Measurements from ENCODE around the gene SUPT7L. TPM values are rescaled to one million over a fixed set of nuclear protein-coding genes. Genes with fewer than 3 reads are reported as not detected.

The SUPT7L gene
- 21.4 and 22.9 TPM in 2 replicates for total RNA-seq (2014; rRNA removed; shearing (Covaris generic))

GRCh38 chr2:27663285-27664153, at the start of gene SUPT7L, which contains the start of gene SLC4A1AP:
Gene SUPT7L, minus strand, starts transcription at chr2:27663614. Its CDS starts 1,422 bp downstream, at chr2:27662192.
Gene SLC4A1AP, plus strand, starts transcription at chr2:27663889. Its CDS starts 26 bp downstream, at chr2:27663915.
- DNase-seq (ENCODE audit: low spot score), result peak; percentile 90

GRCh38 chr2:27713201-27713600, 49.8 kb upstream of the SUPT7L start:
- DNase-seq (ENCODE audit: low spot score), result no peak

GRCh38 chr2:27712522-27712921, 49.1 kb upstream of the SUPT7L start:
- DNase-seq (ENCODE audit: low spot score), result no peak

GRCh38 chr2:27711804-27712203, 48.4 kb upstream of the SUPT7L start:
- no peak for DNase-seq (ENCODE audit: low spot score)

DNA sequence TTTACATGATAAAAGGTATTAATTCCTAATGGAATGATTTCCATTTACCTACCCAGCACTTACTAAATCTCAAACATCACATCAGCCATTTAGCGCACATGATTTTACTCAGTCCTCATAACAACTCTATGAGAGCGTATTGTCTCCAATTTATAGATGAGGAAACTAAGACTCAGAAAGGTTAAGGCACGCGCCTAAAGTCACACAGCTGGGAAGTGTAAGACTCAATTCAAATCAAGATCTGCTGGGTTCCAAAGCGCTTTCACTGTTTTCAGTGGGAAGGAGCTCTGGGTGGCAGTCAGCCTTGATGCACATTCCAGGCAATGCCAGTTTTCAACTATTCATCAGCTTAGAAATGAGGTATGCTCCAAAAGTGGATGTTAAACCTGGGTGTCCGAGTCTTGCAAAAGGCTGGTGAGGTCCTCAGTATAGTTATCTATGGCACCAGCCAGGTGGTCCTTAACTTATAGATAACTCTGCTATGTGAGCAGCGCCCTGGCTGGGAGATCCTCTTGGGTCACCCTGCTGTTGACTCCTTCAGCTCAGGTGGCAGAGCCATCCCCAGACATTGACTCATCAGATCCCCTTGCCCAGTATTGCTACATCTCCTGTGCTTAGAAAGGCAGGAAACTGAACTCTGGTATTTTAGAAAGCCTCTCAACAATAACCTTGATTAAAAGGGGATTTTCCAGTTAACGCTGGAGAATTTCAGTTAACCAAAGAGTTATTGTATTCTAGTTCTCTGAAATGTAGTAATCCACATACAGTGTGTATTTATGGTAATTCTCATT, 47.4 kb upstream of the SUPT7L start:
- no peak for DNase-seq (ENCODE audit: low spot score)

GRCh38 chr2:27709960-27710575, 46.7 kb upstream of the SUPT7L start:
- DNase-seq (ENCODE audit: low spot score), result no peak

GRCh38 chr2:27709326-27709725, 45.9 kb upstream of the SUPT7L start:
- no peak for DNase-seq (ENCODE audit: low spot score)

DNA sequence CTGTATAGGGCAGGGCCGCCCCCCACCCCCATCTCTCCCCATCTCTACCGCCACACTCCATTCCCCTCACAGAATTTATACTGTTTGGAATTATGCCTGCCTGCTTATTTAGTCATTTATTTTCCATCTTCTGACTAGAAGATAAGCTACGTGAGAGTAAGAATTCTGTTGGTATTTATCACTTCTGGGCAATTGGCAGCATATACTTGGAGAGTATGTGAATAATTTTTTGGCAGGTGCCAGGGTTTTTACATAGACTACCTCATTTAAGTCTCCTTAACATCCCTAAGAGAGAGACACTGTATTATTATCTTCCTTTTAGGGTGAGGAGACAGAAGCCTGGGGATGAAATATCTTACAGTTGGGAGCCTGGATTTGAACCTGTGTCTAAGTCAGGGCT, 45.3 kb upstream of the SUPT7L start:
- no peak for DNase-seq (ENCODE audit: low spot score)

DNA sequence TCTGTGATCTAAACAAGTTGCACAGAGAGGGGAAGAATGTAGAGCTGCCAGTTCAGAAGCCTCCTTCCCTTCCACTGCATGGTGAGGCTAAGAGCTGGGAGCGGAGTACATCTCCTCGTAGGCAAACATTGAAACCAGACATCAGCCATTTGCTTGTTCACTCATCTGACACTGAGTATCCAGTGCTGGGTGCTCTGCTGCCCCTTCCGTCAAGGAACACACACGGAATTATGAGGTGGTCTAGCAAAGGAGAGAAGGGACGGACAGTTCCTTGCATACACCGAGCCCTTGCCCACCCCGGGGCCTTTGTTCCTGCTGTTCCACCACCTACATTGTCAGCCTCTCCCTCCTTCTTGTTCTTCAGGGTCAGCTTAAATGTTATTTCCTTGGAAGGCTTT, 44.8 kb upstream of the SUPT7L start:
- DNase-seq (ENCODE audit: low spot score), result no peak

- DNase-seq (ENCODE audit: low spot score), result no peak
Measured at GRCh38 chr2:27707462-27708256, 44.2 kb upstream of the SUPT7L start.

DNA sequence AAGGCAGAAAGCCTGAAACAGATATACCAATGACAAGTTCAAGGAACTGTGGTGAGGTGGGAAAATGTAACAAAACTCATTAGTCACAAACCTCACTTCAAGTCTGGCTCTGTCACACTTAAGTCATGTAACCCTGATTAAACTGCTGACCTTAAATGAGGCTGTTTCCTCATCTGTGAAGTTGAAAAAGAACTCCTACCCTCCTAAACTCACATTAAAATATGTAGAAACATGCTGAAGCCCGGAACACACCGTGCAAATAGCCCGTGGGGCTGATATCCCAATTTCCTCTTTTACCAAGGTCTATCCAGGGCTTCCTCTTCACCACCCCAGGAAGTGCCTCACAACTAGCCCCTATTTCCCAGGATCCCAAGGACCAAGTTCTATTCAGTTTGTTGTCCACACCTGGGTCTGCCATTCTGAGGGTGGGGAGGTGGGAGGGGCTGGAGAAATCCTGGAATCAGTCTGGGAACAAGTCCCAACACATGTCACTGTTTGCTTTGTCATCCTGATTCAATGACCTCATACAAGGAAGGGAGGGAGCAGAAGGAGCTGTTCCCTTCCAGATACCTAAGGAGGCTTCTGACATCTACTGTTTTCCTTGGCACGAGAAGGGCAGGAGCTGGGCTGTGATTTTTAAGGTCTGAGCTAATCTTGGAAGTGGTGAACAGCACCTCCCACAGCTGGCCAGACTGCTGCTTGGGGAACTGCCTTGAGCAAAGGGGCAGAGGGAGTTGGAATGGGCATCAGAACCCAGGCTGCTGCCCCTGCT, 42.6 kb upstream of the SUPT7L start:
- DNase-seq (ENCODE audit: low spot score), result peak; percentile 89

- no peak for DNase-seq (ENCODE audit: low spot score)
Measured at GRCh38 chr2:27704342-27704876, 41.0 kb upstream of the SUPT7L start.

GRCh38 chr2:27703638-27704341, 40.4 kb upstream of the SUPT7L start:
- peak; percentile 91 for DNase-seq (ENCODE audit: low spot score)

- no peak for DNase-seq (ENCODE audit: low spot score)
Measured at GRCh38 chr2:27702302-27702701, 38.9 kb upstream of the SUPT7L start.

- DNase-seq (ENCODE audit: low spot score), result no peak
Measured at GRCh38 chr2:27701676-27702075, 38.3 kb upstream of the SUPT7L start.

DNA sequence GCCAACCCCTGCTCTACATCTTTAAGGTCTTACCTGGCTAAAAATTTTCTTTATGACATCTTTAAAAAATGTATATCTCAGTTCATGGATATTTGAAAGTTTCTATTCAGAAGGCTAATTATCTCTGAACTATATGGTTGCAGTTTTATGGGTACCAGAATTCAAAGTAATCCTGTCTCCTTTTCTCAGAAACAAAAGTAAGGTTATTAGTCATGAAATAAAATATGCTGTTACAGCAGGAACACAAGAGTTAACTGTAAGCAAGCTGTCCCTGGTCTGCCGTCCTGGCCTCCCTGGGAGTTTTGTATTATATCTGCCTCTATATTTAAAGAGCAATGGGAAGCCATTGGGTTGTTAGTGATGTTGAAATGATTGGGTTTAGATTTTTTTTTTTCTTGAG, 34.2 kb upstream of the SUPT7L start:
- no peak for DNase-seq (ENCODE audit: low spot score)

GRCh38 chr2:27690052-27690451, 26.6 kb upstream of the SUPT7L start:
- no peak for DNase-seq (ENCODE audit: low spot score)

GRCh38 chr2:27689424-27689823, 26.0 kb upstream of the SUPT7L start:
- no peak for DNase-seq (ENCODE audit: low spot score)

- DNase-seq (ENCODE audit: low spot score), result no peak
Measured at GRCh38 chr2:27687232-27687631, 23.8 kb upstream of the SUPT7L start.

GRCh38 chr2:27685577-27685976, 22.2 kb upstream of the SUPT7L start:
- DNase-seq (ENCODE audit: low spot score), result no peak

Measured in HT-29 (cell line).